Spleen (tissue), 11 donors: ENCODE data around the gene C6orf47. TPM values are rescaled to one million over a fixed set of nuclear protein-coding genes. Genes with fewer than 3 reads are reported as not detected.

ENCODE experiments used
- DNase-seq: peaks from one replicate; pipeline ENCODE4 v3.0.0-alpha.2; 2020
- H3K27ac ChIP-seq, 8 donors: fragments of 200-600 bp; sonication (generic) in 7 of 8; 1 replicate in 4 of 8; 2 replicates in 4 of 8; pipeline versions ENCODE4 v1.5.0 to v1.8.0; 2016 to 2021; ENCODE audit warnings: inconsistent platforms in 4 of 8, mild to moderate bottlenecking in 4 of 8, moderate library complexity in 1 of 8
- H3K27me3 ChIP-seq, 7 donors: fragments of 200-600 bp; sonication (generic) in 6 of 7; replicated peaks in 1 of 7; 1 replicate in 4 of 7; 2 replicates in 3 of 7; pipeline versions ENCODE4 v1.5.0 to v1.8.0; 2016 to 2021; ENCODE audit warnings: inconsistent platforms in 3 of 7, mild to moderate bottlenecking in 1 of 7
- H3K36me3 ChIP-seq, 6 donors: fragments of 200-600 bp; sonication (generic) in 5 of 6; 1 replicate in 4 of 6; 2 replicates in 2 of 6; pipeline versions ENCODE4 v1.5.0 to v1.8.0; 2016 to 2021; ENCODE audit warnings: inconsistent platforms in 2 of 6
- H3K4me1 ChIP-seq, 6 donors: fragments of 200-600 bp; sonication (generic) in 5 of 6; 1 replicate in 3 of 6; 2 replicates in 3 of 6; pipeline versions ENCODE4 v1.5.0 to v1.8.0; 2016 to 2021; ENCODE audit warnings: inconsistent platforms in 3 of 6
- H3K4me3 ChIP-seq, 8 donors: fragments of 200-600 bp; sonication (generic) in 7 of 8; 1 replicate in 4 of 8; 2 replicates in 4 of 8; pipeline versions ENCODE4 v1.5.0 to v1.8.0; 2016 to 2021; ENCODE audit warnings: inconsistent platforms in 4 of 8, mild to moderate bottlenecking in 4 of 8, moderate library complexity in 2 of 8
- H3K9me3 ChIP-seq, 8 donors: fragments of 200-600 bp; sonication (generic) in 7 of 8; 1 replicate in 4 of 8; 2 replicates in 4 of 8; pipeline versions ENCODE4 v1.5.0 to v1.8.0; 2016 to 2021; ENCODE audit warnings: inconsistent platforms in 4 of 8
- POLR2A ChIP-seq, 3 donors: fragments of 450-650 bp; IDR thresholded peaks; one replicate each; pipeline ENCODE4 v1.5.1; 2017; ENCODE audit warnings: antibody characterized with exemption in 3 of 3, mild to moderate bottlenecking in 1 of 3
- POLR2AphosphoS5 ChIP-seq, 3 donors: sonication (generic); formaldehyde crosslinking; IDR thresholded peaks; one replicate each; pipeline ENCODE4 v1.5.1; 2017; ENCODE audit warnings: antibody characterized with exemption in 3 of 3
- WGBS, 5 donors: extraction: QIAGEN DNeasy Blood & Tissue Kit in 3 of 5; methylation state at CpG; one replicate each; pipeline versions ENCODE4 v1.1.5 to v1.1.7; 2013 to 2018; 5-methylcytosine and 5-hydroxymethylcytosine counted together
- intact Hi-C: fragments of 100-400 bp; cut with DNase I; formaldehyde crosslinking; loops from one replicate; pipeline ENCODE4 v1.15.0; 2023; ENCODE audit warnings: low total_unique reads
- polyA plus RNA-seq, 3 donors: library from polyadenylated mRNA; stranded (reverse); fragments of 200-250 nt; gene quantifications; one replicate each; pipeline ENCODE4 v1.2.1, GENCODE V29; 2013
- total RNA-seq, 7 donors: library from RNA; depleted of rRNA in 3 of 7; stranded (reverse); fragments of >200 nt in 3 of 7; fragmentation: NEBNext Ultra II Directional in 4 of 7; extraction: Animal tissue kit (Norgen Biotek cat#: 25700) in 4 of 7; gene quantifications; one replicate each; pipeline versions ENCODE4 v1.1.0 to v1.2.1, GENCODE V29; 2016 to 2021
- TF ChIP-seq, protein P1 (sequence below), 11 experiments: fragments of 200-600 bp in 7 of 11; fragments of 450-650 bp in 4 of 11; sonication (generic) in 4 of 11; IDR thresholded peaks in 8 of 11; conservative IDR thresholded peaks in 3 of 11; 1 replicate in 7 of 11; 2 replicates in 4 of 11; pipeline versions ENCODE4 v1.4.0 to v1.8.0; 2016 to 2021; ENCODE audit warnings: antibody characterized with exemption in 11 of 11, inconsistent platforms in 4 of 11, mild to moderate bottlenecking in 1 of 11
- donor health status: healthy with polysubstance abuse.
- donor health status: DM: no; HTN: no; CAD: no; lungs with moderate emphysema.
- donor health status: DM: no; HTN: no; CAD: no.
- donor health status: Bipolar disorder and iron deficiency.
- donor health status: healthy.
- donor health status: DM: no; HTN: no; CAD: no.
- donor health status: DM: yes; HTN: yes; CAD: no.

C6orf47 gene
- total and polyA plus RNA-seq, 10 donors, result 12.2 to 37.4 (median 26.6) TPM

DNA sequence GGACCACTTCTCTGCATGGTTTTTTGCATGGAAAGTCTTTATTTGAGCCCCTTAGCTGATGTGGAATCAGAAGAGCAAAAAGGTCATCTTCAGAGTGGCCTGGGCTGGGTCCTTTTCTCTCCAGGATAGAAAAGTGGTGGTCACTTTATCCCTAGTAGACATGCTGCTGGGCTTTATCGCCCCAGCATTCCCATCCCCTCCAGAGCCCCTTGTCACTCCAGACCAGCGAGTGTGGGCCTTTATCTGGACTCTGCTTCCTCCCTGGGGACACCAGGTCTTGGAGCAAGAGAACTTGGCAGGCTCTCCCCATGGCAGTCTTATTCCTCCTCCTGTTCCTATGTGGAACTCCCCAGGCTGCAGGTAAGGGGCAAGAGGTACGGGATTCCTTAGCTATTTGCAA lies 46.0 kb upstream of the C6orf47 start, which contains the start of gene LY6G6F:
Gene LY6G6F, plus strand, starts transcription at position 268 of the 400 bp plus-strand sequence. Its CDS starts 41 bp downstream, at position 309.
- no peaks in the 10 kb centered on the region for H3K27me3 ChIP-seq

DNA sequence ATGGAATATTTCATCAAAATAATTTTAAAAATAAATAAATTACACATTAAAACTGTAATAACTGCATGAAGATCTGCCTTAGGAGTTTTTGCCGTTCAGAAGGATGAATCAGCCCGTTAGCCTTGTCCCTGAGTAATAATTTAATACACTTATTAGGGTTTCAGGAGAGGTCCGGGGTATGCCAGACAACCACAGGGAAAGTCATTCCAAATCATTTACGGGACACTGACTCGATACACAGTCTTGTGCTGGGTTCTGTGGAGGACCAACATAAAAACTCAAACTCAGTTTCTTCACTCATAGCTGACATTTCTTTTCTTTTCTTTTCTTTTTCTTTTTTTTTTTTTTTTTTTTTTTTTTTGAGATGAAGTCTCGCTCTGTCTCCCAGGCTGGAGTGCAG lies 45.4 kb upstream of the C6orf47 start:
- H3K9me3 ChIP-seq, result no peaks in the 10 kb centered on the region
- peaks cover 0 to 8% (median 0%) of the 10 kb centered on the region in 6 donors for H3K36me3 ChIP-seq
- 86 to 94% (median 91%) methylated on average over 5 to 6 of the region's 6 CpGs for WGBS, 5 donors
- TF ChIP-seq POLR2A (IDR thresholded peaks at IDR 0.05) (no peak), POLR2AphosphoS5 (IDR thresholded peaks at IDR 0.05) (no peak)
- TF ChIP-seq, protein P1, sequence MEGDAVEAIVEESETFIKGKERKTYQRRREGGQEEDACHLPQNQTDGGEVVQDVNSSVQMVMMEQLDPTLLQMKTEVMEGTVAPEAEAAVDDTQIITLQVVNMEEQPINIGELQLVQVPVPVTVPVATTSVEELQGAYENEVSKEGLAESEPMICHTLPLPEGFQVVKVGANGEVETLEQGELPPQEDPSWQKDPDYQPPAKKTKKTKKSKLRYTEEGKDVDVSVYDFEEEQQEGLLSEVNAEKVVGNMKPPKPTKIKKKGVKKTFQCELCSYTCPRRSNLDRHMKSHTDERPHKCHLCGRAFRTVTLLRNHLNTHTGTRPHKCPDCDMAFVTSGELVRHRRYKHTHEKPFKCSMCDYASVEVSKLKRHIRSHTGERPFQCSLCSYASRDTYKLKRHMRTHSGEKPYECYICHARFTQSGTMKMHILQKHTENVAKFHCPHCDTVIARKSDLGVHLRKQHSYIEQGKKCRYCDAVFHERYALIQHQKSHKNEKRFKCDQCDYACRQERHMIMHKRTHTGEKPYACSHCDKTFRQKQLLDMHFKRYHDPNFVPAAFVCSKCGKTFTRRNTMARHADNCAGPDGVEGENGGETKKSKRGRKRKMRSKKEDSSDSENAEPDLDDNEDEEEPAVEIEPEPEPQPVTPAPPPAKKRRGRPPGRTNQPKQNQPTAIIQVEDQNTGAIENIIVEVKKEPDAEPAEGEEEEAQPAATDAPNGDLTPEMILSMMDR (IDR thresholded peaks at IDR 0.05 in 8 of 11, conservative IDR thresholded peaks at IDR 0.05 in 3 of 11), result no peak
- no peak overlapping the region for H3K27ac ChIP-seq
- intact Hi-C loops, result no loop called here
- no peak overlapping the region for H3K4me3 ChIP-seq
- H3K27me3 ChIP-seq, result no peaks in the 10 kb centered on the region
- H3K4me1 ChIP-seq, result peaks cover 13 to 36% (median 26%) of the 10 kb centered on the region in 6 donors
- DNase-seq, result no peak

More for the DNA sequence above, 46.0 kb upstream of the C6orf47 start, which contains the start of gene LY6G6F:
- intact Hi-C loops, result no loop called here
- no peaks in the 10 kb centered on the region for H3K9me3 ChIP-seq
- TF ChIP-seq, protein P1 (IDR thresholded peaks at IDR 0.05 in 8 of 11, conservative IDR thresholded peaks at IDR 0.05 in 3 of 11), result no peak
- no peak for TF ChIP-seq POLR2AphosphoS5 (IDR thresholded peaks at IDR 0.05)
- no peak for TF ChIP-seq POLR2A (IDR thresholded peaks at IDR 0.05)
- H3K27ac ChIP-seq, result no peak within 1 kb of the TSS
- peaks cover 7 to 36% (median 24%) of the 10 kb centered on the region in 6 donors for H3K4me1 ChIP-seq
- no peak within 1 kb of the TSS for H3K4me3 ChIP-seq
- peaks cover 0 to 2% (median 0%) of the 10 kb centered on the region in 6 donors for H3K36me3 ChIP-seq
- WGBS, 5 donors, result 44 to 74% (median 64%) methylated on average over 3 of the region's 3 CpGs
- DNase-seq, result no peak

DNA sequence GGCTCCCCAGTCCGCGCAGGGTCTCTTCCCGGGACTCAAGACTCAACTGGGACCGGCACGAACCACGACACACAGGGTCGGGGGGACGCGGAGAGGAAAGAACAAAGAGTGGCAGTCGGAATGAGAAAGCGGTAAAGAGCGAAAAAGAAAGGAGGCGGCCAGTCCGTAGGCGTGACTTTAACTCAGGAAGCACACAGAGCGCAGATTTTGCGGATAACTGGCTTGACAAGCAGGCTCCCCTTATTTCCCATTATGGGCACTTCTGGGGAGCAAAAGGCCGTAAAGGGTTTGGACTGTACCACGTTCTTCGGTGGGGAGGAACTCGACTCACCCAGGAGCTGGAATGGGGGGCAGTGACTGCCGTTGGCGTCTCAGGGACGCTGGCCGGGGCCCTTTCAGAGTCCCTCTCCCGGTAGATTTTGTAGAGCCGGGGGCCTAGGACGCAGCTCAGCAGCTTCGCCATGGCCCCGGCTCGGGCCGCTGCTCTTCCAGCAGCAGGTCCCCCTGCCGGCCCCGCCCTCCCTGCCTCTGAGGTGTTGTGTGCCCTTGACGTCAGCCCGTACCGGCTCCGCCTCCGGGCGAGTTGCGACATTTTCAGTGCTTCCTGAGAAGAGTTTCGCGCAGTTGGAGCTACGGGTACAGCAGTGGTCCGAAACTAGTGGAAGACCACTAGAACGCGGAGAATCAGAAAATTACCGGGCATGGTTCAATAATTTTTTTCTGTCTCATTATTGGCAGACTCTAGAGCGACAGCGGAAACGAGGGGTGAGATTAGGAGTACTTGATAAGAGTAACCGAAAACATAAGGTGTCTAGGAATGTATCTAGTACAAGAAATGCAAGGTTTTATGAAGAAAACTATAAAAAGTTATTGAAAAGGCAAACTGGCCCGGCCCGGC lies 42.5 kb upstream of the C6orf47 start, which contains the start of gene ABHD16A:
Gene ABHD16A, minus strand, starts transcription at position 506 of the 898 bp plus-strand sequence. Its CDS starts 43 bp downstream, at position 463.
- WGBS, 5 donors, result 1 to 2% (median 1%) methylated on average over 42 to 54 of the region's 54 CpGs
- TF ChIP-seq POLR2A (IDR thresholded peaks at IDR 0.05) (peak; percentile 89 to 94 (median 92)), POLR2AphosphoS5 (IDR thresholded peaks at IDR 0.05) (peak; percentile 98 to 99 (median 99))
- TF ChIP-seq, protein P1 (IDR thresholded peaks at IDR 0.05 in 8 of 11, conservative IDR thresholded peaks at IDR 0.05 in 3 of 11), result peak in 7 of 11 experiments; percentile 25 to 58 (median 48)
- Histone ChIP-seq H3K9me3 (no peaks in the 10 kb centered on the region), H3K4me1 (peaks cover 15 to 54% (median 35%) of the 10 kb centered on the region in 6 donors), H3K27ac (peak within 1 kb of the TSS; percentile 97 to 100 (median 99)), H3K36me3 (peaks cover 0 to 37% (median 22%) of the 10 kb centered on the region in 6 donors), H3K27me3 (no peaks in the 10 kb centered on the region), H3K4me3 (peak within 1 kb of the TSS; percentile 52 to 82 (median 61))
- intact Hi-C loops, result no loop called here
- DNase-seq, result peak; percentile 100

DNA sequence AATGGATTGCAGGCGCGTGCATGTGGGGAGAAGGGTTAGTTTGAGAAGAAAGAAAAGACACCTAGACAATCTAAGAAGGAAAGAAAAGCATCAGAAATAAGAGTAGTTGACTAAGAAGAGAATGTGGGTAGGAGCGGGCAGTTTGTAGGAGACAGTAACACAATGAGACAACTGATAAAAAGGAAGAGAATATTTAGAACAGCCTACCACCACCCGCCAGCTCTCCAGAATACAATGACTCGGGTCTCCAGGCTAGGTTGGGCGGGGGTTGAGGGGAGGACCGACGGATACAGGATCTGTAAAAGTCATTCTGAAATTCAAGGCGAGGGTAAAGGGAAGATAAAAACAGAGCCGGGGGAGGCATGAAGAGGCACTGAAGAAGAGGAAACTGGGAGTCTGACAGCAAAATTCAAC lies 41.8 kb upstream of the C6orf47 start:
- Histone ChIP-seq H3K27me3 (no peaks in the 10 kb centered on the region), H3K4me3 (peak overlapping the region; percentile 52 to 82 (median 61)), H3K9me3 (no peaks in the 10 kb centered on the region), H3K27ac (peak overlapping the region; percentile 97 to 100 (median 99)), H3K36me3 (peaks cover 0 to 43% (median 23%) of the 10 kb centered on the region in 6 donors), H3K4me1 (peaks cover 15 to 61% (median 38%) of the 10 kb centered on the region in 6 donors)
- 1 to 2% (median 1%) methylated on average over 10 of the region's 10 CpGs for WGBS, 5 donors
- intact Hi-C loops, result no loop called here
- DNase-seq, result no peak
- no peak for TF ChIP-seq POLR2A (IDR thresholded peaks at IDR 0.05)
